Chondrocyte (in vitro differentiated cells): ENCODE results near the gene NRXN2. TPM values are rescaled to one million over a fixed set of nuclear protein-coding genes. Genes with fewer than 3 reads are reported as not detected.

ENCODE experiments used
- DNase-seq: peaks from one replicate; pipeline ENCODE4 v3.0.0; 2021; ENCODE audit warnings: mixed read lengths, low spot score
- H3K27ac Mint-ChIP-seq: one replicate; pipeline ENCODE4 v1.8.0; 2021; ENCODE audit warnings: mild to moderate bottlenecking, moderate library complexity, mixed read lengths; ENCODE audit not compliant: unreplicated experiment
- H3K27me3 Mint-ChIP-seq: 2 replicates; pipeline ENCODE4 v1.8.0; 2021; ENCODE audit warnings: low read depth, mixed read lengths
- H3K36me3 Mint-ChIP-seq: 2 replicates; pipeline ENCODE4 v1.8.0; 2021; ENCODE audit warnings: low read depth, mixed read lengths
- H3K4me1 Mint-ChIP-seq: 2 replicates; pipeline ENCODE4 v1.8.0; 2021; ENCODE audit warnings: low read depth, mild to moderate bottlenecking, mixed read lengths
- H3K4me3 Mint-ChIP-seq: one replicate; pipeline ENCODE4 v1.8.0; 2021; ENCODE audit warnings: mild to moderate bottlenecking, moderate library complexity, mixed read lengths; ENCODE audit not compliant: unreplicated experiment
- H3K9me3 Mint-ChIP-seq: 2 replicates; pipeline ENCODE4 v1.8.0; 2021; ENCODE audit warnings: low read depth, mixed read lengths
- total RNA-seq: library from RNA; stranded (reverse); gene quantifications from 3 replicates; pipeline ENCODE4 v1.2.1, GENCODE V29; 2021
- TF ChIP-seq, protein P1 (sequence below): fragments of 200-600 bp; sonication (generic); IDR thresholded peaks from 2 replicates; pipeline ENCODE4 v1.5.0; 2021; ENCODE audit warnings: antibody characterized with exemption, mild to moderate bottlenecking, moderate library complexity

NRXN2 gene
- total RNA-seq, 1 donor from 2014 or later, result 1.8 TPM

DNA sequence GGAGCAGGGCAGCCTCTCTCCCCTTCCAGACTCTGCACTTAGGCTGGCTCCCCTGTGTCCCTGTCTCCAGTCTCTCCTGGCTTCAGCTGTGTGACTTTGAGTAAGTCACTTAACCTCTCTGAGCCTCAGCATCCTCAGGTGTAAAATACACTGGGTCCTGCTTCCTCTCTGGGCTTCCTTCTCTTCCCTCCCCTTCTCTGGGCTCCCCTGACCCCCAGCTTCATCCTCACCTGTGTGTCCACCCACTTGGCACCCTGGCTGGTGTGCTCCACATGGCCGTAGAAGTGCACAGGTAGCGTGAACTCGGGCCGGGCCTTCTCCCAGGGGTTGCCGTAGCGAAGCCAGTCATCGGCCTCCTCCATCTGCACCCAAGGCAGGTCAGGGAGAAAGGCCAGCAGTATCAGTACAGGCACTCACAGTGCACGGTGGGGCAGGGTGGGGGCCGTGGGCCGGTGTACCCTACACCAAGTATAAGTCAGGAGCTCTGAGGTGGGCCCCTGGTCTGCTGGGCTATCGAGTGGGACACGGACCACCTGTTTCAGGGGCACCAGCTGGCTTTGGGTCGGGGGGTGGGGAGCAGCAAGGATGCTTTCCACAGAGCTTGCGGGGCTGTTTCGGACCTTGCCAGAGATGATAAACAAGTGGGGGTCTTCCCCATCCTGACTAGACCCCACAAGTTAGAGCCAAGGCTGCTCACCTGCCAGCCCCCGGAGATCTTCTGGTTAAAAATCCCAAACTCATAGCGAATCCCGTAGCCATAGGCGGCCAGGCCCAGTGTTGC, 34.7 kb upstream of the NRXN2 start:
- H3K9me3 Mint-ChIP-seq, result no peaks in the 10 kb centered on the region
- H3K4me1 Mint-ChIP-seq, result peaks cover 24% of the 10 kb centered on the region
- peak; percentile 75 for DNase-seq
- TF ChIP-seq, protein P1, sequence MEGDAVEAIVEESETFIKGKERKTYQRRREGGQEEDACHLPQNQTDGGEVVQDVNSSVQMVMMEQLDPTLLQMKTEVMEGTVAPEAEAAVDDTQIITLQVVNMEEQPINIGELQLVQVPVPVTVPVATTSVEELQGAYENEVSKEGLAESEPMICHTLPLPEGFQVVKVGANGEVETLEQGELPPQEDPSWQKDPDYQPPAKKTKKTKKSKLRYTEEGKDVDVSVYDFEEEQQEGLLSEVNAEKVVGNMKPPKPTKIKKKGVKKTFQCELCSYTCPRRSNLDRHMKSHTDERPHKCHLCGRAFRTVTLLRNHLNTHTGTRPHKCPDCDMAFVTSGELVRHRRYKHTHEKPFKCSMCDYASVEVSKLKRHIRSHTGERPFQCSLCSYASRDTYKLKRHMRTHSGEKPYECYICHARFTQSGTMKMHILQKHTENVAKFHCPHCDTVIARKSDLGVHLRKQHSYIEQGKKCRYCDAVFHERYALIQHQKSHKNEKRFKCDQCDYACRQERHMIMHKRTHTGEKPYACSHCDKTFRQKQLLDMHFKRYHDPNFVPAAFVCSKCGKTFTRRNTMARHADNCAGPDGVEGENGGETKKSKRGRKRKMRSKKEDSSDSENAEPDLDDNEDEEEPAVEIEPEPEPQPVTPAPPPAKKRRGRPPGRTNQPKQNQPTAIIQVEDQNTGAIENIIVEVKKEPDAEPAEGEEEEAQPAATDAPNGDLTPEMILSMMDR, result no peak
- H3K36me3 Mint-ChIP-seq, result peaks cover 5% of the 10 kb centered on the region
- H3K27ac Mint-ChIP-seq, result no peak overlapping the region
- H3K4me3 Mint-ChIP-seq, result no peak overlapping the region
- H3K27me3 Mint-ChIP-seq, result no peaks in the 10 kb centered on the region

GRCh38 chr11:64755681-64756361, 32.8 kb upstream of the NRXN2 start:
- H3K27ac Mint-ChIP-seq, result no peak overlapping the region

GRCh38 chr11:64754919-64755662, 32.1 kb upstream of the NRXN2 start:
- no peaks in the 10 kb centered on the region for H3K36me3 Mint-ChIP-seq
- TF ChIP-seq, protein P1, result no peak
- no peak overlapping the region for H3K27ac Mint-ChIP-seq
- H3K9me3 Mint-ChIP-seq, result no peaks in the 10 kb centered on the region
- no peaks in the 10 kb centered on the region for H3K27me3 Mint-ChIP-seq
- no peak overlapping the region for H3K4me3 Mint-ChIP-seq
- peaks cover 9% of the 10 kb centered on the region for H3K4me1 Mint-ChIP-seq
- DNase-seq, result peak; percentile 73

More at GRCh38 chr11:64755681-64756361, 32.8 kb upstream of the NRXN2 start:
- peak; percentile 74 for DNase-seq
- no peaks in the 10 kb centered on the region for H3K9me3 Mint-ChIP-seq
- H3K27me3 Mint-ChIP-seq, result no peaks in the 10 kb centered on the region
- H3K4me1 Mint-ChIP-seq, result peaks cover 16% of the 10 kb centered on the region
- TF ChIP-seq, protein P1, result no peak
- H3K36me3 Mint-ChIP-seq, result no peaks in the 10 kb centered on the region
- no peak overlapping the region for H3K4me3 Mint-ChIP-seq

DNA sequence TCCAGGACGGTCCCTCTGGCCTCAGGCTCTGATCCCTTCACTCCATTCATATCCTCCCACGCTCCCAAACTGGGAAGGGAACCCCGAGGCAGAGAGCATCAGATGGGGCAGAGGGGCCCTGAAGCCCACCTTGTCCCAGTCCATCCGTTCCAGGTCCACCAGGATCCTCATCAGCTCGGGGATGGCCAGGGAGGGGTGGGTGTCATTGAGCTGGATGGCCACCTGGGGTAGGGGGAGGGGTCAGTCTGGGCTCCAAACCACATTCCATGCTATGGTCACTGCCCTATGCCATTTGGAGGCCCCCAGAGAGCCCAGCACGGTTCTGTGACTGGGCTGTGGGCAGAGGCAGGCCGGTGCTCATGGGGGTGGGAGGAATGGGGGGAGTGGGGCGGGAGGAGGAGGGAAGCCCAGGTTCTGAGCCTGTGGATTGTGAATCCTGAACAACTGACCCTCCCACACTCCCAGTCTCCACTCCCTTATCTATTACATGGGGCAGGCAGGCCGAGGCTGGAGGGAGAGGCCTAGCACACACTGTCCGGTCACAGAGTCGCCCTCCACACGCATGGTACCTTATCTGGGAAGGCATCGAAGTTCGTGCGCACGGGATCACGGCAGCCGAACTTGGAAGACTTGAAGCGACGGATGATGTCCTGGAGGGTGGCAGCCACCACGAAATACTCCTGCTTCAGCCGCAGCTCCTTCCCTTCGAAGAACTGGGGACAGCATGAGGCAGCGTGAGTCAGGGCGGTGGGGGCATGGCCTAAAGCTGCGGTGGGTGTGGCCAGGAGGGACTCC, 31.3 kb upstream of the NRXN2 start:
- DNase-seq, result peak; percentile 75
- Mint-ChIP-seq H3K4me1 (peaks cover 2% of the 10 kb centered on the region), H3K36me3 (no peaks in the 10 kb centered on the region), H3K27ac (no peak overlapping the region), H3K4me3 (no peak overlapping the region), H3K9me3 (no peaks in the 10 kb centered on the region), H3K27me3 (no peaks in the 10 kb centered on the region)
- TF ChIP-seq, protein P1, result no peak
